ENCODE results near the gene MROH8.

Gene MROH8

GRCh38 chr20:37228082-37228481, 48.7 kb upstream of the MROH8 start (continued):
- no peak for TF ChIP-seq CREB5 (CRISPR knock-in tag; IDR thresholded peaks at IDR 0.05; ENCODE audit: low read depth)

- TF ChIP-seq ZFP3 (CRISPR knock-in tag; IDR thresholded peaks at IDR 0.05) (no peak), ISL1 (CRISPR knock-in tag; IDR thresholded peaks at IDR 0.05) (no peak)
- no peak for ATAC-seq
Measured at GRCh38 chr20:37226889-37227288, 47.5 kb upstream of the MROH8 start.

- TF ChIP-seq CSDC2 (CRISPR knock-in tag; IDR thresholded peaks at IDR 0.05) (no peak), PPARA (CRISPR knock-in tag; IDR thresholded peaks at IDR 0.05; ENCODE audit: borderline replicate concordance) (no peak), GLIS3 (CRISPR knock-in tag; IDR thresholded peaks at IDR 0.05) (no peak), CREB5 (CRISPR knock-in tag; IDR thresholded peaks at IDR 0.05; ENCODE audit: low read depth) (no peak), PATZ1 (CRISPR knock-in tag; IDR thresholded peaks at IDR 0.05; ENCODE audit: borderline replicate concordance) (no peak), OSR1 (CRISPR knock-in tag; IDR thresholded peaks at IDR 0.05) (no peak), BACH2 (CRISPR knock-in tag; IDR thresholded peaks at IDR 0.05; ENCODE audit: borderline replicate concordance) (no peak), ESRRG (CRISPR knock-in tag; IDR thresholded peaks at IDR 0.05) (no peak), ZNF70 (CRISPR knock-in tag; IDR thresholded peaks at IDR 0.05) (no peak), ZFP3 (CRISPR knock-in tag; IDR thresholded peaks at IDR 0.05) (no peak), RARB (CRISPR knock-in tag; IDR thresholded peaks at IDR 0.05) (no peak), TOX (CRISPR knock-in tag; IDR thresholded peaks at IDR 0.05; ENCODE audit: borderline replicate concordance) (no peak), SNAI2 (CRISPR knock-in tag; IDR thresholded peaks at IDR 0.05) (no peak), ZFP30 (CRISPR knock-in tag; IDR thresholded peaks at IDR 0.05) (no peak), ARNTL (CRISPR knock-in tag; IDR thresholded peaks at IDR 0.05; ENCODE audit: borderline replicate concordance, low read depth) (no peak), POU6F1 (CRISPR knock-in tag; IDR thresholded peaks at IDR 0.05; ENCODE audit: borderline replicate concordance, low read depth) (no peak), ISL1 (CRISPR knock-in tag; IDR thresholded peaks at IDR 0.05) (no peak)
- ATAC-seq = no peak
Measured at GRCh38 chr20:37225146-37225545, 45.8 kb upstream of the MROH8 start.

- peak; percentile 64 for ATAC-seq
- no peak for TF ChIP-seq CSDC2 (CRISPR knock-in tag; IDR thresholded peaks at IDR 0.05)
- no peak for TF ChIP-seq OSR1 (CRISPR knock-in tag; IDR thresholded peaks at IDR 0.05)
- no peak for TF ChIP-seq ZFP30 (CRISPR knock-in tag; IDR thresholded peaks at IDR 0.05)
- TF ChIP-seq ISL1 (CRISPR knock-in tag; IDR thresholded peaks at IDR 0.05) = no peak
- no peak for TF ChIP-seq BACH2 (CRISPR knock-in tag; IDR thresholded peaks at IDR 0.05; ENCODE audit: borderline replicate concordance)
- TF ChIP-seq POU6F1 (CRISPR knock-in tag; IDR thresholded peaks at IDR 0.05; ENCODE audit: borderline replicate concordance, low read depth) = no peak
- TF ChIP-seq TCF4 (CRISPR knock-in tag; IDR thresholded peaks at IDR 0.05; ENCODE audit: borderline replicate concordance) = no peak
- no peak for TF ChIP-seq PATZ1 (CRISPR knock-in tag; IDR thresholded peaks at IDR 0.05; ENCODE audit: borderline replicate concordance)
- TF ChIP-seq ZNF70 (CRISPR knock-in tag; IDR thresholded peaks at IDR 0.05) = no peak
- TF ChIP-seq CSRNP3 (CRISPR knock-in tag; IDR thresholded peaks at IDR 0.05) = no peak
- no peak for TF ChIP-seq TOX (CRISPR knock-in tag; IDR thresholded peaks at IDR 0.05; ENCODE audit: borderline replicate concordance)
- no peak for TF ChIP-seq ESRRG (CRISPR knock-in tag; IDR thresholded peaks at IDR 0.05)
- no peak for TF ChIP-seq ARNTL (CRISPR knock-in tag; IDR thresholded peaks at IDR 0.05; ENCODE audit: borderline replicate concordance, low read depth)
- no peak for TF ChIP-seq ZNF8 (CRISPR knock-in tag; IDR thresholded peaks at IDR 0.05)
- no peak for TF ChIP-seq TSHZ2 (CRISPR knock-in tag; IDR thresholded peaks at IDR 0.05)
- TF ChIP-seq ZC3H10 (CRISPR knock-in tag; IDR thresholded peaks at IDR 0.05) = no peak
Measured at GRCh38 chr20:37223053-37223452, 43.7 kb upstream of the MROH8 start.

Data from SK-N-SH treated with all-trans-retinoic acid at 6 μM for 48 hours (cell line).